Measurements from ENCODE around the gene MRPL49.
"Not testable (repeated sequence)": the region's sequence is repeated elsewhere in the genome, so short reads cannot be mapped to it uniquely, and the experiment has no call there.

Gene MRPL49

GRCh38 chr11:65114538-65115171 lies 7.5 kb upstream of the MRPL49 start:
- H3K36me3 ChIP-seq (ENCODE audit: control insufficient read depth, low read depth, low read length) = peaks cover 11% of the 10 kb centered on the region
- H3K4me1 ChIP-seq (ENCODE audit: control insufficient read depth, low read depth, low read length) = peaks cover 8% of the 10 kb centered on the region
- no peak overlapping the region for H3K9ac ChIP-seq (ENCODE audit: low read length)
- no peaks in the 10 kb centered on the region for H3K27me3 ChIP-seq (ENCODE audit: control insufficient read depth, insufficient read depth, low read length)
- no peaks in the 10 kb centered on the region for H3K9me3 ChIP-seq (ENCODE audit: control insufficient read depth, low read depth, low read length)
- no peak overlapping the region for H3K27ac ChIP-seq (ENCODE audit: low read length)
- no peak overlapping the region for H3K4me3 ChIP-seq (ENCODE audit: low read length)

- Histone ChIP-seq H3K4me3 (ENCODE audit: low read length) (no peak overlapping the region), H3K4me1 (ENCODE audit: control insufficient read depth, low read depth, low read length) (peaks cover 8% of the 10 kb centered on the region), H3K27ac (ENCODE audit: low read length) (no peak overlapping the region), H3K9ac (ENCODE audit: low read length) (no peak overlapping the region), H3K36me3 (ENCODE audit: control insufficient read depth, low read depth, low read length) (peaks cover 19% of the 10 kb centered on the region), H3K9me3 (ENCODE audit: control insufficient read depth, low read depth, low read length) (no peaks in the 10 kb centered on the region), H3K27me3 (ENCODE audit: control insufficient read depth, insufficient read depth, low read length) (no peaks in the 10 kb centered on the region)
Observed at GRCh38 chr11:65115361-65116082, 6.6 kb upstream of the MRPL49 start.

- Histone ChIP-seq H3K4me3 (ENCODE audit: low read length) (peak overlapping the region; percentile 84), H3K9ac (ENCODE audit: low read length) (peak overlapping the region; percentile 86), H3K27ac (ENCODE audit: low read length) (peak overlapping the region; percentile 89), H3K9me3 (ENCODE audit: control insufficient read depth, low read depth, low read length) (no peaks in the 10 kb centered on the region), H3K27me3 (ENCODE audit: control insufficient read depth, insufficient read depth, low read length) (no peaks in the 10 kb centered on the region), H3K36me3 (ENCODE audit: control insufficient read depth, low read depth, low read length) (peaks cover 24% of the 10 kb centered on the region), H3K4me1 (ENCODE audit: control insufficient read depth, low read depth, low read length) (peaks cover 11% of the 10 kb centered on the region)
Observed at GRCh38 chr11:65116370-65117205, 5.5 kb upstream of the MRPL49 start.

- Histone ChIP-seq H3K27ac (ENCODE audit: low read length) (peak within 1 kb of the TSS; percentile 89), H3K9me3 (ENCODE audit: control insufficient read depth, low read depth, low read length) (no peaks in the 10 kb centered on the region), H3K27me3 (ENCODE audit: control insufficient read depth, insufficient read depth, low read length) (no peaks in the 10 kb centered on the region), H3K4me3 (ENCODE audit: low read length) (peak within 1 kb of the TSS; percentile 84), H3K36me3 (ENCODE audit: control insufficient read depth, low read depth, low read length) (peaks cover 24% of the 10 kb centered on the region), H3K9ac (ENCODE audit: low read length) (peak within 1 kb of the TSS; percentile 86), H3K4me1 (ENCODE audit: control insufficient read depth, low read depth, low read length) (peaks cover 11% of the 10 kb centered on the region)
Observed at GRCh38 chr11:65117206-65118096, 4.7 kb upstream of the MRPL49 start, which contains the start of gene ZNHIT2. TSS of gene ZNHIT2 (minus strand) at chr11:65117701. CDS start at chr11:65117653, 48 bp downstream.

- H3K4me3 ChIP-seq (ENCODE audit: low read length) = no peak overlapping the region
- H3K9me3 ChIP-seq (ENCODE audit: control insufficient read depth, low read depth, low read length) = no peaks in the 10 kb centered on the region
- H3K4me1 ChIP-seq (ENCODE audit: control insufficient read depth, low read depth, low read length) = peaks cover 13% of the 10 kb centered on the region
- peaks cover 24% of the 10 kb centered on the region for H3K36me3 ChIP-seq (ENCODE audit: control insufficient read depth, low read depth, low read length)
- H3K27ac ChIP-seq (ENCODE audit: low read length) = no peak overlapping the region
- H3K9ac ChIP-seq (ENCODE audit: low read length) = no peak overlapping the region
- no peaks in the 10 kb centered on the region for H3K27me3 ChIP-seq (ENCODE audit: control insufficient read depth, insufficient read depth, low read length)
Observed at GRCh38 chr11:65118097-65118837, 3.9 kb upstream of the MRPL49 start.

- H3K27ac ChIP-seq (ENCODE audit: low read length); H3K27me3 ChIP-seq (ENCODE audit: control insufficient read depth, insufficient read depth, low read length); H3K9me3 ChIP-seq (ENCODE audit: control insufficient read depth, low read depth, low read length); H3K4me1 ChIP-seq (ENCODE audit: control insufficient read depth, low read depth, low read length); H3K9ac ChIP-seq (ENCODE audit: low read length); H3K4me3 ChIP-seq (ENCODE audit: low read length): not testable (repeated sequence)
- H3K36me3 ChIP-seq (ENCODE audit: control insufficient read depth, low read depth, low read length) = peaks cover 24% of the 10 kb centered on the region
Observed at GRCh38 chr11:65118891-65119669, 3.0 kb upstream of the MRPL49 start.

GRCh38 chr11:65119670-65119995 lies 2.5 kb upstream of the MRPL49 start:
- Histone ChIP-seq H3K9ac (ENCODE audit: low read length) (no peak overlapping the region), H3K4me3 (ENCODE audit: low read length) (no peak overlapping the region), H3K4me1 (ENCODE audit: control insufficient read depth, low read depth, low read length) (peaks cover 9% of the 10 kb centered on the region), H3K27me3 (ENCODE audit: control insufficient read depth, insufficient read depth, low read length) (no peaks in the 10 kb centered on the region), H3K36me3 (ENCODE audit: control insufficient read depth, low read depth, low read length) (peaks cover 27% of the 10 kb centered on the region), H3K9me3 (ENCODE audit: control insufficient read depth, low read depth, low read length) (no peaks in the 10 kb centered on the region), H3K27ac (ENCODE audit: low read length) (no peak overlapping the region)

GRCh38 chr11:65120831-65121230 lies 1.3 kb upstream of the MRPL49 start:
- peaks cover 38% of the 10 kb centered on the region for H3K36me3 ChIP-seq (ENCODE audit: control insufficient read depth, low read depth, low read length)
- no peak overlapping the region for H3K27ac ChIP-seq (ENCODE audit: low read length)
- peak overlapping the region; percentile 97 for H3K9ac ChIP-seq (ENCODE audit: low read length)
- no peaks in the 10 kb centered on the region for H3K27me3 ChIP-seq (ENCODE audit: control insufficient read depth, insufficient read depth, low read length)
- peaks cover 9% of the 10 kb centered on the region for H3K4me1 ChIP-seq (ENCODE audit: control insufficient read depth, low read depth, low read length)
- no peaks in the 10 kb centered on the region for H3K9me3 ChIP-seq (ENCODE audit: control insufficient read depth, low read depth, low read length)
- peak overlapping the region; percentile 100 for H3K4me3 ChIP-seq (ENCODE audit: low read length)

GRCh38 chr11:65121447-65121864 lies 665 bp upstream of the MRPL49 start:
- H3K36me3 ChIP-seq (ENCODE audit: control insufficient read depth, low read depth, low read length) = peaks cover 45% of the 10 kb centered on the region

More at GRCh38 chr11:65121447-65121864, 665 bp upstream of the MRPL49 start:
- Histone ChIP-seq H3K27me3 (ENCODE audit: control insufficient read depth, insufficient read depth, low read length) (no peaks in the 10 kb centered on the region), H3K4me3 (ENCODE audit: low read length) (peak overlapping the region; percentile 100), H3K9ac (ENCODE audit: low read length) (peak overlapping the region; percentile 97), H3K9me3 (ENCODE audit: control insufficient read depth, low read depth, low read length) (no peaks in the 10 kb centered on the region), H3K27ac (ENCODE audit: low read length) (peak overlapping the region; percentile 80), H3K4me1 (ENCODE audit: control insufficient read depth, low read depth, low read length) (peaks cover 8% of the 10 kb centered on the region)

Measured in iPS-18a (cell line).